ENCODE measurements around the gene FANCM.

Gene FANCM, protein sequence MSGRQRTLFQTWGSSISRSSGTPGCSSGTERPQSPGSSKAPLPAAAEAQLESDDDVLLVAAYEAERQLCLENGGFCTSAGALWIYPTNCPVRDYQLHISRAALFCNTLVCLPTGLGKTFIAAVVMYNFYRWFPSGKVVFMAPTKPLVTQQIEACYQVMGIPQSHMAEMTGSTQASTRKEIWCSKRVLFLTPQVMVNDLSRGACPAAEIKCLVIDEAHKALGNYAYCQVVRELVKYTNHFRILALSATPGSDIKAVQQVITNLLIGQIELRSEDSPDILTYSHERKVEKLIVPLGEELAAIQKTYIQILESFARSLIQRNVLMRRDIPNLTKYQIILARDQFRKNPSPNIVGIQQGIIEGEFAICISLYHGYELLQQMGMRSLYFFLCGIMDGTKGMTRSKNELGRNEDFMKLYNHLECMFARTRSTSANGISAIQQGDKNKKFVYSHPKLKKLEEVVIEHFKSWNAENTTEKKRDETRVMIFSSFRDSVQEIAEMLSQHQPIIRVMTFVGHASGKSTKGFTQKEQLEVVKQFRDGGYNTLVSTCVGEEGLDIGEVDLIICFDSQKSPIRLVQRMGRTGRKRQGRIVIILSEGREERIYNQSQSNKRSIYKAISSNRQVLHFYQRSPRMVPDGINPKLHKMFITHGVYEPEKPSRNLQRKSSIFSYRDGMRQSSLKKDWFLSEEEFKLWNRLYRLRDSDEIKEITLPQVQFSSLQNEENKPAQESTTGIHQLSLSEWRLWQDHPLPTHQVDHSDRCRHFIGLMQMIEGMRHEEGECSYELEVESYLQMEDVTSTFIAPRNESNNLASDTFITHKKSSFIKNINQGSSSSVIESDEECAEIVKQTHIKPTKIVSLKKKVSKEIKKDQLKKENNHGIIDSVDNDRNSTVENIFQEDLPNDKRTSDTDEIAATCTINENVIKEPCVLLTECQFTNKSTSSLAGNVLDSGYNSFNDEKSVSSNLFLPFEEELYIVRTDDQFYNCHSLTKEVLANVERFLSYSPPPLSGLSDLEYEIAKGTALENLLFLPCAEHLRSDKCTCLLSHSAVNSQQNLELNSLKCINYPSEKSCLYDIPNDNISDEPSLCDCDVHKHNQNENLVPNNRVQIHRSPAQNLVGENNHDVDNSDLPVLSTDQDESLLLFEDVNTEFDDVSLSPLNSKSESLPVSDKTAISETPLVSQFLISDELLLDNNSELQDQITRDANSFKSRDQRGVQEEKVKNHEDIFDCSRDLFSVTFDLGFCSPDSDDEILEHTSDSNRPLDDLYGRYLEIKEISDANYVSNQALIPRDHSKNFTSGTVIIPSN (N-terminal part only)

DNA sequence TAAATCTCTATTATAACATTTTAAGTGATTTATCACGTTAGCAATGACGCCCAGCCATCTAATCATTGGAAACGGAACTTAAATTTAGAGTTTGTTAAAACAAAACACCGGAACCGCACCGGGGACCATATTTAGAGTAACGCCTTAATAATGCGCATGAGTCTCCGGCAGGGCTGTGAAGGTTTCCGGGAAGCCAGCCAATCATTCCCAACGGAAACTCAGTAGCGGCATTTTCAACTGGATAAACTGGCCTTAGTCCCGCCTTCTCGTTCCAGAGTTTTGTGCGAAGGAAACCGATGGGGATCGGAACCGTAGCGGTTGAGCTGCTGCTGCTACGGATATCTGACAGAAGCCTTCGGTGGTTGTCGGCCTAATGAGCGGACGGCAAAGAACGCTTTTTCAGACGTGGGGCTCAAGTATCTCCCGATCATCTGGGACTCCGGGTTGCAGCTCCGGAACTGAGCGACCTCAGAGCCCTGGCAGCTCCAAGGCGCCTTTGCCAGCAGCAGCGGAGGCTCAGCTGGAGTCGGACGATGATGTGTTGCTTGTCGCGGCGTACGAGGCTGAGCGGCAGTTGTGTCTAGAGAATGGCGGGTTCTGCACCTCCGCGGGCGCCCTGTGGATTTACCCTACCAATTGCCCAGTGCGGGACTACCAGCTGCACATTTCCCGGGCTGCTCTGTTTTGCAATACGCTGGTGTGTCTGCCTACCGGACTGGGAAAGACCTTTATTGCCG is at the start of gene FANCM:
Gene FANCM, plus strand, starts transcription at position 272 of the 737 bp plus-strand sequence. Its CDS starts 102 bp downstream, at position 374.
- DNase-seq, result peak; percentile 99

DNA sequence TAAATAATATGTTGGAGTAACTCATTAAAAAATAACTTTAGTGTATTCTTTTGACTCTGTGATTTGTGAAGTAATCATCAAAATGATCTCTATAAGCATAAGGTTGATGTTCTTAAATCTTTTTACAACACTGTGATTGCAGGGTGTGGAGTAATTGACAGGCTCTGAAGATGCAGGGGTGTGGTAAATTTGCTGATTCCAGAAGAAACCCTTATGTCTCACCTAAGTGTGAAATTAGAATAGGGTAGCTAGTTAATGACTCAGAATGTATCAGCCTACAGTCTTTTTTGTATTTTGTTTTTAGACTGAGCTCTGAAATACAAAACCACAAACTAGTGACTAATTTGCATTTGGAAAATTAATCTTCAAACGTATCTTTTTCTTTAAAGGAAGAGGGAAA is 45.9 kb upstream of the FANCM start:
- DNase-seq, result no peak

DNA sequence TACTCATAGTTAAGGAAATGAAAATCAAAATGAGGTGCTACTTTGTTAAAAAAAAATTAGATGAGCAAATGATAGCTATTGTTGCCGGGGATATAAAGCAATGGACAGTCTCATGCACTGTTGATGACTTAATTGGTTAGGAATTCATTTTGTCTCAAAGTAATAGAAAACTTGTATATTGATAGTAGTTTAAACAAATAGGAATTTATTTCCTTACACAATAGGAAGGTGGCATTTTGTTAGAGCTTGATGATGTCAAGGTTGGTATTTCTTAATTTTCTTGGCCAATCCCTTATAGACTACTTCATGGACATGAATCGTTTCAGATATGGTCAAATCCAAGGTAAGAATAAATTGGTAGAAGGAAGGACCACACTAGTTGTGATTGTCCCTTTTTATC is 44.0 kb upstream of the FANCM start:
- no peak for DNase-seq

DNA sequence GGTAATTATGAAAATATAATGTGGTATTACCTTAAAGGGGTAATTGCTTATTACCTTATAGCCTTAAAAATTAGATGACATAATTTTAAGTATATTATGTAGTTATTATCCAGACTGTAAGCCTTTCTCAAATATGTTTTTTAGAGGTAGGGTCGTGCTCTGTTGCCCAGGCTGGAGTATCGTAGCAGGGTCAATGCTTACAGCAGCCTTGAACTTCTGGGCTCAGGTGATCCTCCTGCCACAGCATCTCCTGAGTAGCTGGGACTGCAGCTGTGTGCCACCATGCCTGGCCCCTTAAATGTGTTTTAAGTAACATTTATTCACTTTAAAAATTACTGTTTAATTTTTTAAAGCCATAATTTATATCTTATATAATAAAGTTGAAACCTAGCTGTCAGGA is 41.5 kb upstream of the FANCM start:
- DNase-seq, result no peak

DNA sequence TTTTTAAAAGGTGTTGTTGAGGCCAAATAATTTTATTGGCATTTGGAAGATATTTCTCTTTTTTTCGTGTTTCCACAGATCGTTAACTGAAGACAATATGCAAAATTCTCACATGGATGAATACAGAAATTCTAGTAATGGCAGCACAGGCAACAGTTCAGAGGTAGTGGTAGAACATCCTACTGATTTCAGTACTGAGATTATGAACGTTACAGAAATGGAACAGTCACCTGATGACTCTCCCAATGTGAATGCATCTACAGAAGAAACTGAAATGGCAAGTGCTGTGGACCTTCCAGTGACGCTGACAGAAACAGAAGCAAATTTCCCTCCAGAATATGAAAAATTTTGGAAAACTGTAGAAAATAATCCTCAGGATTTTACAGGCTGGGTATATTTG is 40.6 kb upstream of the FANCM start:
- no peak for DNase-seq

DNA sequence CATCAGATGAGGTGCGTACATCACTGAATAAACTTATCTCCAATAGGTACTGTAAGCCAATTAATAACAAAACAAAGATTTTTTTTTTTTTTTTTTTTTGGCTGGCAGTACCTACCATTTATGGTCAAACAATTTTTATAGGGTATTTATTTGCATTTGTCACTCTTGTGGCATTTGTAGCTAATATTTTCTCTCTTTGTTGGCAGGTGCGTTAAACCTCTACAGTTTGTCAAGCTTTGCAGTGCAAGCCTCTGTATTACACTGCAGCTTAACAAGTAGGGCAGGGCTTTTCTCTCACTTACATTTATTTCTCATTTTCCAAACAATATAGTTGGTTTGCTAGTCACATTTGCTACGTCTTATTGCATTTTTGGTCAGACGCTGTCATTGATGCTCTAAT is 39.5 kb upstream of the FANCM start:
- no peak for DNase-seq

DNA sequence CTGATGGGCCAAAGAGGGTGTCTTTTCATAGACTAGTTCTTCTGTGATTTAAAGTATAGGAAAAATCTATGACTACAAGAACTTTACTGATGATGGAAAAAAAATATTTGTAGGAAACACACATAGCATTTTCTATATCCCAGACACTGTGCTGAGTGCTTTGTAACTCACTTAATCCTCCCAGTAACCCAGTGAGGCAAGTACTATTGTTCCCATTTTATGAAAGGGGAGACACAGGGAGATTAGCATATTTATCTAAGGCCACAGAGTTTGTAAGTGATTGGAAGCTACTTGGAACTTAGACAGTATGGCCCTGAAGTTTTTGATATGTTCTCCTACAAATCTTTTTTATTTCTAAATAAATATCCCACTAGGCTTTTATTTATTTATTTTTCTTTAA is 31.9 kb upstream of the FANCM start:
- DNase-seq, result no peak

DNA sequence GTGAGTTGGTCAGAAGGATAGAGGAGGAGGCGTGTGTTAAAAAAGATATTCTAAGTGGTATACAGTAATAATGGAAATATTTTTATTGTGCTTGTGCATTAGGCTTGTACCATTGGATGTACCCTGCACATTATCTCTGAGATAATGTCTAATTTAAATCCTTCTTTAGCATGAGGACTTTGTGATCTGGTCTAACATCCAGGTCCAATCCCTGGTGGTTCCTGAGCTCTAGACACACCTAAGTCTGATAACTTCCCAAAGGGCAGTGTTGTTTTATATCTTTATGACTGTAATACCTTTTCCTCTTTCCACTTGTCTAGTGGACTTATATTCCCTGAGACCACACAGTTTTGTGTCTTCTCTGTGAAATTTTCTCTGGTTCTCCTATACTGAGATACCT is 31.2 kb upstream of the FANCM start:
- no peak for DNase-seq

DNA sequence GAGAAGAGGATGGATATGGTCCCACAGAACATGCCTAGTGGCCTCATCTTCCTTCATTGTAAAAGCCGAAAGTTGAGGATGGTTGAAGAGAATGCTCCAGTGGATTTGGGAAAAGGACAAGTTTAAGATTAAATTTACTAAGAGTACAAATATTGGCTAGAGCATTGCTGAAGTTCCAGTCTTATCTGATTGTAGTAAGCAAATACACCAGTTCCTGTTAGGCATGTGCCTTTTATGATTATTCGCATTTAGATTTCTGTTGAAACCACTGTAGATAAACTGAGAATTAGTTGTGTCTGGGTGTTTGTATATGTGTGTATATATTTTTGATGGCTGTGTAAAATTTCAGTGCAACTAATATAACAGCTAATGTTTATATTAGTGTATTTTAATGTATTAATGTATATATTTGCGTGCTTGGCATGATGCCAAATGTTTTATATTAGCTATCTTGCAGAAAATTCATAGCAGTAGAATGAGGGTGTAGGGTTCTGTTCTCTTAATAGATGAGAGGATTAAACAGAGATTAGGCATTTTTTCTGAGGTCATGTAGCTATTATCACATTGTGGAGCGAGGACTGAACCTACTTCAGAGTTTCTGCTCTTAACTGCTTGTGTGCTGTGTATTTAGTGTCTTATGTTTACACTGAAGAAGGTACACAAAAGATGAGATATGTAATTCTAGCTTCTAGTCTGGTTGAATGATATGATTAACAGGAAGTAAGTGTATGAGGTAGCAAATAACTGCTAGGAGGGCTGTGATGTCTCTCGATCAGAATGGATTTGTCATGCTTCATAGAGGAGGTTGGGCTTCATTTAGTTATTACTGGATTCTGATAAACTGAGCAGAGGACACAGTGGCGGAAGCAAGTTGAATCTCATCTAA is 22.6 kb upstream of the FANCM start:
- DNase-seq, result no peak

DNA sequence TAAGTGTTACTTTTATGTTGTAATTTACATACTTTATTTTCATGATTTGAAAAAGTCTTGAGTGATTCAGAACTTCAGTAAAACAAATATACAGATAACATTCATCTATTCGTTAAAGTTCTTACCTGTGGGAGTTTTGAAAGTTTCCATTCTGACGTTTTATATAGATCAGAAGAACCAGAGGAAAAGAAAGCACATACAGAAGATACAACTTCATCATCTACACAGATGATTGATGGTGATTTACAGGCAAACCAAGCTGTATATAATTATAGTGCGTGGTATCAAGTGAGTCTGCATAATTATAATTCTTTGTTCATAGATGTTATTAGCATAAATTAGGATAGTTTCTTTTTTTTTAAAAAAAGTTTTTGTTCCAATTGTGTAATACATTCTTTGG is 21.4 kb upstream of the FANCM start:
- no peak for DNase-seq

DNA sequence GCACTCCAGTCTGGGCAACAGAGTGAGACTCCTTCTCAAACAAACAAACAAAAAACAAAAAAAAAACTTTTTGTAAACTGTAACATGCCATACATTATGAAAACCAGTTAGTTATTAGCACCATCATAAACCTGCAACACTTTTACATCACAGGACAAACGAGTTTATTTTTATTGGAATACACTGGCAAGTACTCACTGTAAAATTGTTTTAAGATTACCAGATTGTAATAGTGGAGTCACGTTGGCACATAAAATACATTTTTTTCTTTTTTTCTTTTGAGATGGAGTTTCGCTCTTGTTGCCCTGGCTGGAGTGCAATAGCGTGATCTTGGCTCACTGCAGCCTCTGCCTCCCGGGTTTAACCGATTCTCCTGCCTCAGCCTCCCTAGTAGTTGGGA is 17.1 kb upstream of the FANCM start:
- DNase-seq, result no peak

DNA sequence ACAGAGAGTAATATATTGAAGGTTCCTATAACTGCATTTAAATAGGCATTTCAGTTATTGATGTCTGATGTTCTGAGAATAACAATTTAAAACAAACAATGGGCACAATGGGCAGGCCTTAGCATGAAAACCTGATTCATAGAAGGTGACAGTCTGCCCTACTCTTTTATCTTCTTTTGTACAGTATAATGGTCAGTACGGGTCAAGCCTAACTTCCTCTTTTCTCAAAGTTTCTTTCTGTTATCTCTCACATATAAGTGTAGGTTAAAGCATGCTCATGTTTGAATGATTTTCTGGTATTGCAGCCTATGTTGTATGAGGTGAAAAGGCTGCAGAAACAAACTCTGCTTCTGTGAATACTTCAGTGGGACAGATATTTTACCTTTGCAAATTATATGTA is 15.6 kb upstream of the FANCM start:
- DNase-seq, result no peak

DNA sequence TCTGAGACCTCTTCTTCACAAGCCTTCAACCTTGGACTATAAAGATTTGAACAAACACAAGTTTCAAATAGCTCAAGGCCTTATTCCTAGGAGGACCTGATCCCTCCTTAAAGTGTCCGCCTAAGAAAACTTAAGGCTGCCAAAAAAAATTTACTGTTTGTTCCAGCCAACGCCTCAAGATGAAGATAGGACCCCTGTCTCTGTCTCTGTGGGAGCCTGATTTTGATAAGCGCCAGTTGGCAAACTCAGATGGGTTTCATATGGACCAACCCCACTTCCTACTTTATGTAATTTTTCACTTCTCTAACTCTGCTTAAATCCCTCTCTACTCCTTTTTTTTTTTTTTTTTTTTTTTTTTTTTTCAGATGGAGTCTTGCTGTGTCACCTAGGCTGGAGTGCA is 12.5 kb upstream of the FANCM start:
- no peak for DNase-seq

DNA sequence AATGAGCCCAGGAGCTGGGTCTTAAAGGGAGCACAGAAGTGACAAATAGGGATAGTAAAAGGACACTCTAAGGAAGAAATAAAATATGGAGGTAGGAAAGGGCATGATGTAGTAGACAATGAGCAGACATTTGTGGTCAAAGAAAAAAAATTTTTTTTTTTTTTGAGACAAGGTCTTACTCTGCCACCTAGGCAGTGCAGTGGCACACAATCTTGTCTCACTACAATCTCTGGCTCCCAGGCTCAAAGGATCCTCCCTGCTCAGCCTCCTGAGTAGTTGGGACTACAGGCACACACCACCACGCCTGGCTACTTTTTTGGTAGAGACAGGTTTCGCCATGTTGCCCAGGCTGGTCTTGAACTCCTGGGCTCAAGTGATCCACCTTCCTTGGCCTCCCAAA is 10.0 kb upstream of the FANCM start:
- no peak for DNase-seq

DNA sequence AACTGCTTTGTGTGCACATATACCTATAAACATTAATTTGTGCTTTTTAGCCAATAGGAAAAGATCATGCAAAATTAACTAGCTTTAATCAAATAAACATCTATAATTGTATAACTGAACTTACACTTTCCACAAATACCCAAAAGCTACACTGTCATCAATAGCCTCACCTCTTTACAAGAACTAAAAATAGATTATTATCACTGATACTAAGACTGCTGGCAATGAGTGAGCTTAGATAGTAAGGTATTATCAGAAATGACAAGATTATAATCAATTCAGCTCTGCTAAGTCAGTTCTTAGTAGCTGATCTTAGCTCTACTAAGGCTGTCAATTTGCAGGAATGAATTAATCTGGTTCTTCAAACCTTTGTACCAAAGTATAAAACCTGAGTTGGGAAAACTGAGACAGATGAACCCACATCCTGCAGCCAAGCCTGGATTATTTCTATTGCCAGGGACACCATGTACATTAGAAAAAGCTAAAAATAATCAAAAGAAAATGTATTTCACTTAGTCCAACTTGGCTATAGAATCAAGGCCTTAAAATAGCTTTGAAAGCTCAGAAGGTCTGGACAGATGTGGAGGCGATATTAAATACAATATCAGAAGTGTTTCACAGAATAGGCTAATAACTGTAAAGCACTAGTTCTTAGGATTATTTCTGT is 6.6 kb upstream of the FANCM start:
- DNase-seq, result no peak

DNA sequence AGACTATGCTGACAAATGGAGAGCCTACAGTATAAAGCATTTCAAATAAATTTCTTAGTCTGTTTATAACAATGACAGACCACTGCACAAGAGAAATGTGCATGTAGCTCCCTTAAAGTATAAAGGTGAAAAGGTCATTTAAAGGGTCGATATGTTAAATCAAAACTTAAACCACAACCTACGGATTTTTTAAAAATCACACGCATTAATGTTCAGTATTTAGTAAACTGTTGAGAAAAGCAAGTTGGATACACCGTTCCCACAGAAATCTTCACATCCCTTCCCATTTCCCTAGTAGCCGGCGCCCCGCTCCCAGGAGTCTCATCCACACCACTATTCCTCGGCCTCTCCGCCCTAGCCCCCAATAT is 2.1 kb upstream of the FANCM start:
- no peak for DNase-seq

DNA sequence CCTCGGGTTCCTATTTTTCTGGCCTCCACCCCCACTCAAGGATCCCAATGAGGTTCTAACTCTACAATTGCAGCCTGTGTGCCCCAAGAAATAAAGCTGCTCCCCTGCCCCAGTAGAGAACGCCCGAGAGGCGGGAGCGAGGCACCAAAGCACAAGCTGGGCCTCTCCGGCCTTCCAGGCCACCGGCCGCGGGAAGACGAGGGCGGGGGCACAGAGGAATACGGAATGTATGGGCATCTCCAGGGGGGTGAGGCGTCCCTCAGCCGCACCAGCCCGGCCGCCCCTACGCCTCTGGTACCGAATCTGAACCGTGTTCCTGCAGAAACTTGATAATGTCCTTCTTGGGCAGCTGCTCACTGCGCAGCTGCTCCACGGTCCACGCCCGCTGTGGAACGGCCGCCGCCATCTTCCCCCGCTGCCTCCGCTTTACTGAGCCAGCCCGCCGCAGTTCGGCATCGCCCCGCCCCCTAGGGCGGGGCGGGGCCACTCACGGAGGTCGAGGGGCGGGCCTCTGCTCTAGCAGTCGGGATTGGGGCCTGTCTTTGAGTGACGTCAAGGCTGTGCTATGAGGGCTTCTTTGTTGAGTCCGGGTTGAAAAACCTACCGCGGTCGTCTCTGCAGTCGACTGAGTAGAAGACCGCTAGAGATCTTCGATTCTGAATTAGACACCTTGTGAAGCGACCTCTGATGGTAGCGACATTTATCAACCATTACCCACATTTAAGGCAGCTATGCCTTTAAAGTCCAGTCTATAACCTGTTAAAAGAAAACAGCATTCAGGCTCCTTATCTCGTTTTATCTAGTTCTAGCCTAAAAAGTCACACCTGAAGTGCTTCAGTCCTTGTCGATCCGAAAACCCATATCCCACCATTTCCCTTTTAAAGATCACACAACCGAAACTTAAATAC is 1.4 kb upstream of the FANCM start, which contains the start of gene FKBP3:
Gene FKBP3, minus strand, starts transcription at position 431 of the 908 bp plus-strand sequence. Its CDS starts 25 bp downstream, at position 406.
- peak; percentile 100 for DNase-seq

DNA sequence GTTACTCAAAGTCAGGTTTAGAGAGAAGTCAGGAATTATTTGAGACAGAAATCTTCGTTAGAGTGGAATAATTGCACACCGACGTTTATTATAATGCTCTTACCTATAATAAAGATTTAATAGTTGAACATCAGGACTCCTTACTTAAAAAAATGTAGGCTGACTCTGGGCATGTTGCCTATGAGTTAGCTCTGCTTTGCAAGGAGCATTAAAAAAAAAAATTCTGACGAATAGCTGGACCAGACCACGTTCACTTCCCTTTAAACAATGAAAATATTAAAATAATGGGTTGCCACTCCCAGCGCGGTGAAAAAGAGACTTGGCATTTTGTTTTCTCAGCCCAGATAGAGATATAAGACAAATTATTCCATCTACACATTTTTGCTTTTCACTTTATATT is 574 bp upstream of the FANCM start:
- peak; percentile 74 for DNase-seq

DNA sequence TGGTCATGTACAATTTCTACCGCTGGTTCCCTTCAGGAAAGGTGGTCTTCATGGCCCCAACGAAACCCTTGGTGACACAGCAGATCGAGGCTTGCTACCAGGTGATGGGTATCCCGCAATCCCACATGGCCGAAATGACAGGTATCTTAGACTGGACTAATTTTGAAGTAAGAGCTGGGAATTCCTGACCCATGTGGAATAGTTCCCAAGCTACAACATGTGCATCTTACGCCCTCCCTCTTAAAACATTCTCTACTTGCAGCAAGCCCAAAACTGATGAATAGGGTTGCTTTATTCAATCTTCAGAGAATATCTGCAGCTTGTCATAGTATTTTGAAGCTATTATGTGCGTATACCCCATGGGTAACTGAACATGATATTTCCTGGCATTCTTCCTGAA is 669 bp downstream of the FANCM start:
- DNase-seq, result no peak

Data from DMS79 treated with DMSO at 0.1 percent for 48 hours (cell line).